ENCODE measurements around the gene WARS2.

WARS2 gene

DNA sequence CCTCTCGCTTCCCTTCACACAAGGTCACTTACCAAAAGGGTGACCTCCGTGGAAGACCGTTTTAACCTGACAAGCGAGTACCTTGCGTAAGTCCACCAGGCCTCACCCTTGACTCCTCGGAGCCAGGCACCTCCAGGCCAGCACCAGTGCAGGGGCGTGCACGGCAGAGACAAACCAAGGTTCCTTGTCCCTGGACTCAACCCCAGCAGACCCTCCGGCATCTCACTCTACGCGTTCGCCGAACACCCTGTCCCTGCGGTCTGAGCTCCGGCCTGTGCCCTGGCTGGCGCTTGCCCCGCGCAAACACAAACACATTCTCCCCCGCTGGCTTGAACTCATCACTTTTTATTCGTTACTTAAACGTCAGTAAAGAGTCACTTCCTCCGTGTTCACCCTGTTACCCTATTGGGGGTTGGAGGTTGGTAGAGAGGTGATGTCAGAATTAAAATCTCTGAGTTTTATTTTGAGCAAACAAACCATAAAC, 156.9 kb downstream of the WARS2 start:
- no peak for DNase-seq (ENCODE audit: low read depth)

GRCh38 chr1:118982821-118983557, 157.5 kb downstream of the WARS2 start:
- DNase-seq (ENCODE audit: low read depth), result no peak

DNA sequence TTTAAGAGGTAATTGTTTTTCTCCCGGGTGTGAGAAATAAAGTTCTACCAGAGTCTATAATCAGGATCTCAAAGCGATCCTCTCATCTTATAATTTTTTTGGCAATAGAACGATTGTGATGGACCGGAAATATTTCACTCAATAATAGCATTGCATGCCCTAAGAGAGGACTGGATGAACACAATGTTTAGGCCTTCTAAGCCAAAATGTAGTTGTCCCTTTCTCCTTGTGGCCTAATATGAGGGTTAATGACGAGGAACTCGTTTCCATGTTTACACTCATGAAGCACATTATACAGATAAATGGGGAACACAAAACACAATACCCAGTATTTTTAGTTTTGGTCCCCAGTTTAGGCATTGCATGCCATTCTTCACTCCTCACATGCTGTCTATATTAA, 158.2 kb downstream of the WARS2 start:
- DNase-seq (ENCODE audit: low read depth), result no peak

GRCh38 chr1:118981436-118981835, 159.0 kb downstream of the WARS2 start:
- no peak for DNase-seq (ENCODE audit: low read depth)
